HepG2 (cell line): ENCODE results near the gene FAM131A. TPM values are rescaled to one million over a fixed set of nuclear protein-coding genes. Genes with fewer than 3 reads are reported as not detected.
A peak's percentile ranks its signal among the peaks of the same experiment; 100 is the strongest.

Experiments used
- ATAC-seq: fragments of 200-7000 bp; cut with Tn5 transposase; 3 replicates; pipeline ENCODE4 v1.9.1; 2020; ENCODE audit warnings: mild to moderate bottlenecking, moderate library complexity
- BruUV-seq: library from RNA; stranded (reverse); fragments of 400-500 nt; replicated peaks from 2 replicates; lab custom pipeline; 2021; lab: Mats Ljungman, UMichigan
- CTCF ChIA-PET: fragments of 300-600 bp; formaldehyde crosslinking; extraction: SDS; loops from one replicate; lab custom pipeline; 2021; ENCODE audit warnings: low total read pairs, inconsistent platforms, low intra/inter-chr PET ratio; lab: Yijun Ruan, JAX
- POLR2A ChIA-PET: fragments of 350-600 bp; sonication (Branson Sonifier 250); formaldehyde crosslinking; loops from one replicate; lab custom pipeline; 2020; ENCODE audit warnings: antibody characterized with exemption, inconsistent platforms; lab: Yijun Ruan, JAX
- DNase-seq: peaks from one replicate; pipeline ENCODE4 v3.0.0-alpha.2; 2015; ENCODE audit warnings: low spot score
- FAIRE-seq: peaks from 3 replicates; lab custom pipeline; 2011; peaks lifted over from hg19 to GRCh38; lab: Jason Lieb, UNC
- H2AFZ ChIP-seq: one replicate; pipeline ENCODE4 v1.6.1; 2011; ENCODE audit warnings: low read length, inconsistent platforms
- H3K27ac ChIP-seq: fragments of 300-600 bp; 3 replicates; pipeline ENCODE4 v1.8.0; 2011; ENCODE audit warnings: mixed run types, mild to moderate bottlenecking, mixed read lengths, low read length, inconsistent platforms; ENCODE audit not compliant: insufficient read depth; ENCODE audit errors: extremely low read length
- H3K27me3 ChIP-seq, 2 experiments: fragments of 200-600 bp in 1 of 2; 2 replicates in 1 of 2; 3 replicates in 1 of 2; pipeline versions ENCODE4 v1.6.0 to v1.8.0; 2011; ENCODE audit warnings: low read length in 2 of 2, mild to moderate bottlenecking in 2 of 2, moderate library complexity in 2 of 2, inconsistent platforms in 1 of 2; ENCODE audit not compliant: insufficient read depth in 2 of 2, control insufficient read depth in 1 of 2
- H3K36me3 ChIP-seq, 2 experiments: fragments of 200-600 bp in 1 of 2; replicated peaks in 1 of 2; 2 replicates in 1 of 2; 3 replicates in 1 of 2; pipeline versions ENCODE4 v1.5.1 to v1.8.0; 2011; ENCODE audit warnings: low read length in 2 of 2, inconsistent platforms in 1 of 2; ENCODE audit not compliant: insufficient read depth in 2 of 2, control insufficient read depth in 1 of 2
- H3K4me1 ChIP-seq: 2 replicates; pipeline ENCODE4 v1.5.1; 2012; ENCODE audit warnings: low read length, inconsistent platforms; ENCODE audit not compliant: insufficient read depth
- H3K4me2 ChIP-seq: 2 replicates; pipeline ENCODE4 v1.6.0; 2011; ENCODE audit warnings: low read depth, low read length, inconsistent platforms
- H3K4me3 ChIP-seq, 3 experiments: fragments of 200-600 bp in 1 of 3; sonication (generic), shearing (Covaris generic) in 1 of 3; replicated peaks in 1 of 3; 2 replicates each; pipeline ENCODE4 v1.5.1; 2011 to 2016; ENCODE audit warnings: low read length in 3 of 3, inconsistent platforms in 2 of 3, low read depth in 2 of 3, mild to moderate bottlenecking in 2 of 3, control low read depth in 1 of 3, mixed read lengths in 1 of 3; ENCODE audit not compliant: insufficient read depth in 1 of 3
- H3K79me2 ChIP-seq: one replicate; pipeline ENCODE4 v1.6.1; 2011; ENCODE audit warnings: low read length, inconsistent platforms; ENCODE audit not compliant: insufficient read depth
- H3K9ac ChIP-seq: 2 replicates; pipeline ENCODE4 v1.6.0; 2011; ENCODE audit warnings: mild to moderate bottlenecking, low read depth, low read length, inconsistent platforms; ENCODE audit not compliant: insufficient read depth
- H3K9me3 ChIP-seq: 2 replicates; pipeline ENCODE4 v1.5.1; 2012; ENCODE audit warnings: mild to moderate bottlenecking, low read length
- H4K20me1 ChIP-seq: 2 replicates; pipeline ENCODE4 v1.6.0; 2011; ENCODE audit warnings: inconsistent platforms, mild to moderate bottlenecking, low read length, moderate library complexity; ENCODE audit not compliant: insufficient read depth
- ARNTL ChIP-seq: sonication (generic); formaldehyde crosslinking; IDR thresholded peaks from 2 replicates; pipeline ENCODE4 v1.4.0; 2020; ENCODE audit warnings: mild to moderate bottlenecking, missing genetic modification reagents
- EP300 ChIP-seq, 3 experiments: sonication (generic) in 1 of 3; formaldehyde crosslinking in 1 of 3; IDR thresholded peaks; 2 replicates each; pipeline versions ENCODE4 v1.5.1 to v1.6.1; 2011 to 2020; ENCODE audit warnings: low read depth in 2 of 3, low read length in 2 of 3, borderline replicate concordance in 1 of 3, improper control_type of control experiment in 1 of 3, mild to moderate bottlenecking in 1 of 3, missing genetic modification reagents in 1 of 3, moderate library complexity in 1 of 3
- NONO ChIP-seq, 2 experiments: fragments of 450-650 bp in 1 of 2; sonication (generic) in 1 of 2; formaldehyde crosslinking in 1 of 2; IDR thresholded peaks in 1 of 2; conservative IDR thresholded peaks in 1 of 2; 2 replicates each; pipeline versions ENCODE4 v1.6.1 to v1.8.0; 2017 to 2022; ENCODE audit warnings: mild to moderate bottlenecking in 1 of 2, missing genetic modification reagents in 1 of 2, moderate library complexity in 1 of 2
- PAF1 ChIP-seq: IDR thresholded peaks from 2 replicates; pipeline ENCODE4 v1.6.1; 2016; ENCODE audit warnings: missing genetic modification reagents, missing compliant biosample characterization
- RFX1 ChIP-seq: fragments of 450-650 bp; IDR thresholded peaks from 2 replicates; pipeline ENCODE4 v1.6.1; 2017
- SIN3A ChIP-seq: IDR thresholded peaks from 2 replicates; pipeline ENCODE4 v1.6.1; 2011; ENCODE audit warnings: low read depth, mild to moderate bottlenecking, control low read depth, low read length, borderline replicate concordance
- SP140L ChIP-seq: sonication (generic); formaldehyde crosslinking; IDR thresholded peaks from 2 replicates; pipeline ENCODE4 v1.4.0; 2020; ENCODE audit warnings: missing genetic modification reagents, borderline replicate concordance
- ZBTB7B ChIP-seq: sonication (generic); formaldehyde crosslinking; IDR thresholded peaks from 2 replicates; pipeline ENCODE4 v1.4.0; 2020; ENCODE audit warnings: missing genetic modification reagents
- ZNF142 ChIP-seq: sonication (generic); formaldehyde crosslinking; IDR thresholded peaks from 2 replicates; pipeline ENCODE4 v1.4.0; 2020; ENCODE audit warnings: missing genetic modification reagents
- ZNF230 ChIP-seq: sonication (generic); formaldehyde crosslinking; IDR thresholded peaks from 2 replicates; pipeline ENCODE4 v1.4.0; 2020; ENCODE audit warnings: mild to moderate bottlenecking, missing genetic modification reagents
- ZNF460 ChIP-seq: sonication (generic); formaldehyde crosslinking; IDR thresholded peaks from 2 replicates; pipeline ENCODE4 v1.5.1; 2020; ENCODE audit warnings: missing genetic modification reagents, mild to moderate bottlenecking, borderline replicate concordance
- ZNF543 ChIP-seq: sonication (generic); formaldehyde crosslinking; IDR thresholded peaks from 2 replicates; pipeline ENCODE4 v1.4.0; 2020; ENCODE audit warnings: mild to moderate bottlenecking, missing genetic modification reagents
- ZNF556 ChIP-seq: sonication (generic); formaldehyde crosslinking; IDR thresholded peaks from 2 replicates; pipeline ENCODE4 v1.4.0; 2020; ENCODE audit warnings: mild to moderate bottlenecking, missing genetic modification reagents, borderline replicate concordance
- ZNF558 ChIP-seq: sonication (generic); formaldehyde crosslinking; IDR thresholded peaks from 2 replicates; pipeline ENCODE4 v1.9.0; 2022; ENCODE audit warnings: mild to moderate bottlenecking, missing genetic modification reagents, borderline replicate concordance
- ZNF784 ChIP-seq: sonication (generic); formaldehyde crosslinking; IDR thresholded peaks from 2 replicates; pipeline ENCODE4 v1.5.1; 2020; ENCODE audit warnings: missing genetic modification reagents, mild to moderate bottlenecking, borderline replicate concordance
- WGBS: methylation state at CpG from one replicate; pipeline ENCODE4 v1.1.6; 2017; ENCODE audit warnings: low lambda C conversion rate; 5-methylcytosine and 5-hydroxymethylcytosine counted together
- in situ Hi-C: cut with HindIII; loops from 2 replicates; pipeline ENCODE4 v1.10.0; 2017; ENCODE audit warnings: low pct_unique_long_range_greater_than_20kb; ENCODE audit not compliant: extremely low pct_ligation_motif_present
- intact Hi-C: fragments of 100-400 bp; cut with micrococcal nuclease; formaldehyde crosslinking; loops from one replicate; pipeline ENCODE4 v1.10.0; 2022; ENCODE audit not compliant: unreplicated experiment
- polyA plus RNA-seq, 8 experiments: library from polyadenylated mRNA; depleted of rRNA in 3 of 8; stranded (reverse) in 7 of 8; unstranded in 1 of 8; fragments of >200 nt; fragmentation: Illumina TruSeq in 4 of 8; extraction: Trizol in 4 of 8; gene quantifications; 2 replicates each; pipeline versions ENCODE4 v1.2.1 to v1.2.3, GENCODE V29; 2011 to 2016; ENCODE audit warnings: low read depth in 4 of 8, missing spikeins in 1 of 8, mixed read lengths in 1 of 8; ENCODE audit not compliant: insufficient read depth in 1 of 8
- total RNA-seq, 5 experiments: library from RNA; depleted of rRNA; stranded (reverse); fragments of >200 nt; fragmentation: Illumina TruSeq; extraction: Trizol; gene quantifications; 2 replicates each; pipeline ENCODE4 v1.2.3, GENCODE V29; 2016; ENCODE audit warnings: low read depth in 1 of 5

Gene FAM131A
- total and polyA plus RNA-seq, 2 of the 13 experiments (the other 11 are each of a cell fraction or from before 2014, with no cell fraction given) = 9.2 to 9.3 TPM

- TF ChIP-seq ZNF784 (CRISPR knock-in tag) (no peak), ZNF543 (CRISPR knock-in tag) (no peak)
These were observed 2.8 kb upstream of the FAM131A start (continued) for GRCh38 chr3:184334470-184335158.

GRCh38 chr3:184335291-184335660, 2.1 kb upstream of the FAM131A start:
- Histone ChIP-seq H3K79me2 (peaks cover 16% of the 10 kb centered on the region), H3K4me2 (peak overlapping the region; percentile 94), H3K9me3 (no peaks in the 10 kb centered on the region), H3K9ac (peak overlapping the region; percentile 91), H2AFZ (no peak overlapping the region), H3K4me1 (peaks cover 18% of the 10 kb centered on the region), H3K4me3 (peak overlapping the region; percentile 67 to 94 (median 80); a peak in 5 of 6 replicates), H4K20me1 (peaks cover 19% of the 10 kb centered on the region; the same call in 1 of the 2 replicates), H3K27me3 (no peaks in the 10 kb centered on the region; a peak in 1 of 5 replicates), H3K27ac (peak overlapping the region; percentile 84), H3K36me3 (peaks cover 23 to 41% of the 10 kb centered on the region in 2 experiments)
- ChIA-PET POLR2A (interaction anchor here (0.7 to 1.0 kb wide), 2 partner anchors 9 to 10 kb away, joined by 3 to 5 read pairs; no protein-coding TSS in a partner anchor), CTCF (no interaction called here)
- FAIRE-seq = no peak
- WGBS = 74% methylated on average over 4 of the region's 4 CpGs
- no TSS peak for BruUV-seq
- ATAC-seq = peak; percentile 13
- in situ Hi-C loops = no loop called here
- intact Hi-C loops = no loop called here
- no peak for DNase-seq
- TF ChIP-seq ARNTL = 0 out of 2 replicates have a peak, but pooled peaks have one; percentile 39
- TF ChIP-seq SIN3A = peak; percentile 2; the same call in 1 of the 2 replicates
- TF ChIP-seq RFX1 = no peak
- peak; percentile 89; the same call in 1 of the 2 replicates for TF ChIP-seq PAF1 (CRISPR knock-in tag)
- 0 out of 2 replicates have a peak, but pooled peaks have one; percentile 21 for TF ChIP-seq SP140L (CRISPR knock-in tag)
- peak in 1 of 2 experiments; percentile 2; a peak in 1 of 4 replicates for TF ChIP-seq EP300 (IDR thresholded peaks at IDR 0.05; ENCODE audit: low read depth in 2 of 2, low read length in 2 of 2)
- no peak for TF ChIP-seq EP300 (CRISPR knock-in tag; IDR thresholded peaks at IDR 0.05; ENCODE audit: borderline replicate concordance)
- 0 out of 2 replicates have a peak, but pooled peaks have one; percentile 16 for TF ChIP-seq ZNF556 (CRISPR knock-in tag)
- TF ChIP-seq ZBTB7B (CRISPR knock-in tag) = no peak
- TF ChIP-seq ZNF142 (CRISPR knock-in tag) = no peak
- TF ChIP-seq NONO (IDR thresholded peaks at IDR 0.05) = no peak
- TF ChIP-seq NONO (CRISPR knock-in tag; conservative IDR thresholded peaks at IDR 0.05) = no peak
- 0 out of 2 replicates have a peak, but pooled peaks have one; percentile 26 for TF ChIP-seq ZNF230 (CRISPR knock-in tag)
- TF ChIP-seq ZNF460 = no peak
- TF ChIP-seq ZNF558 = 0 out of 2 replicates have a peak, but pooled peaks have one; percentile 17
